Liver (tissue), 3 donors: ENCODE results near the gene TMEM100.

Experiments used
- CTCF ChIP-seq: fragments of 150-350 bp; IDR thresholded peaks from 2 replicates; pipeline ENCODE4 v1.5.1; 2017; ENCODE audit warnings: improper control_type of control experiment, low read depth, low read length; ENCODE audit not compliant: missing input control
- JUND ChIP-seq, 2 donors: IDR thresholded peaks; 2 replicates each; pipeline ENCODE4 v1.6.1; 2016; ENCODE audit warnings: antibody characterized with exemption in 2 of 2
- SP1 ChIP-seq: IDR thresholded peaks from 2 replicates; pipeline ENCODE4 v1.6.1; 2018; ENCODE audit warnings: antibody characterized with exemption, mild to moderate bottlenecking
- TF ChIP-seq, protein P1 (sequence below): IDR thresholded peaks from 2 replicates; pipeline ENCODE4 v1.6.1; 2016; ENCODE audit warnings: antibody characterized with exemption
- donor health status: healthy.
- donor health status: healthy.

- TF ChIP-seq SP1: no peak
- no peak for TF ChIP-seq CTCF
- TF ChIP-seq, protein P1, sequence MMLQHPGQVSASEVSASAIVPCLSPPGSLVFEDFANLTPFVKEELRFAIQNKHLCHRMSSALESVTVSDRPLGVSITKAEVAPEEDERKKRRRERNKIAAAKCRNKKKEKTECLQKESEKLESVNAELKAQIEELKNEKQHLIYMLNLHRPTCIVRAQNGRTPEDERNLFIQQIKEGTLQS: no peak
- no peak for TF ChIP-seq JUND (IDR thresholded peaks at IDR 0.05)
Observed at GRCh38 chr17:55687037-55687436, 35.6 kb downstream of the TMEM100 start.
